ENCODE data around the gene ALOX15B.
A peak's percentile ranks its signal among the peaks of the same experiment; 100 is the strongest.

The ALOX15B gene

DNA sequence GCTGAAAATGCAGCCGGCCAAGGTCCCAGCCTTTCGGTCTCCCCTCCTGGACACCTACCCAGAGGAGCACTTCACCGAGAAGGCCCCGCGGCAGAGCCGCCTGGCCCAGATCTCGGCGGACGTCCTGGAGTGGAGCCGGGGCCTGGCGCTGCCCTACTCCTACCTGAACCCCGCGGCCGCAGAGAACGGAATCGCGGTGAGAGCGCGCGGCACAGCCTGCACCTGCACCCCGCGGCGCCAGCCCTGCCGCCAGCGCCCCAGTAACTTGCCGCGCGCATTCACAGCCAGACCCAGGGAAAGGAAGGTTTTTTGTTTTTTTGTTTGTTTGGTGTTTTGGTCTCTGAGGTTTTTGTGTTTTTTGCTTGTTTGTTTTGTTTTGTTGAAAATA, 33.5 kb downstream of the ALOX15B start:
- no peak overlapping the region for H3K27ac ChIP-seq
- DNase-seq (ENCODE audit: low spot score), result no peak
- TF ChIP-seq, protein P1, sequence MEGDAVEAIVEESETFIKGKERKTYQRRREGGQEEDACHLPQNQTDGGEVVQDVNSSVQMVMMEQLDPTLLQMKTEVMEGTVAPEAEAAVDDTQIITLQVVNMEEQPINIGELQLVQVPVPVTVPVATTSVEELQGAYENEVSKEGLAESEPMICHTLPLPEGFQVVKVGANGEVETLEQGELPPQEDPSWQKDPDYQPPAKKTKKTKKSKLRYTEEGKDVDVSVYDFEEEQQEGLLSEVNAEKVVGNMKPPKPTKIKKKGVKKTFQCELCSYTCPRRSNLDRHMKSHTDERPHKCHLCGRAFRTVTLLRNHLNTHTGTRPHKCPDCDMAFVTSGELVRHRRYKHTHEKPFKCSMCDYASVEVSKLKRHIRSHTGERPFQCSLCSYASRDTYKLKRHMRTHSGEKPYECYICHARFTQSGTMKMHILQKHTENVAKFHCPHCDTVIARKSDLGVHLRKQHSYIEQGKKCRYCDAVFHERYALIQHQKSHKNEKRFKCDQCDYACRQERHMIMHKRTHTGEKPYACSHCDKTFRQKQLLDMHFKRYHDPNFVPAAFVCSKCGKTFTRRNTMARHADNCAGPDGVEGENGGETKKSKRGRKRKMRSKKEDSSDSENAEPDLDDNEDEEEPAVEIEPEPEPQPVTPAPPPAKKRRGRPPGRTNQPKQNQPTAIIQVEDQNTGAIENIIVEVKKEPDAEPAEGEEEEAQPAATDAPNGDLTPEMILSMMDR (IDR thresholded peaks at IDR 0.05), result no peak
- peak overlapping the region; percentile 50 for H3K4me3 ChIP-seq

DNA sequence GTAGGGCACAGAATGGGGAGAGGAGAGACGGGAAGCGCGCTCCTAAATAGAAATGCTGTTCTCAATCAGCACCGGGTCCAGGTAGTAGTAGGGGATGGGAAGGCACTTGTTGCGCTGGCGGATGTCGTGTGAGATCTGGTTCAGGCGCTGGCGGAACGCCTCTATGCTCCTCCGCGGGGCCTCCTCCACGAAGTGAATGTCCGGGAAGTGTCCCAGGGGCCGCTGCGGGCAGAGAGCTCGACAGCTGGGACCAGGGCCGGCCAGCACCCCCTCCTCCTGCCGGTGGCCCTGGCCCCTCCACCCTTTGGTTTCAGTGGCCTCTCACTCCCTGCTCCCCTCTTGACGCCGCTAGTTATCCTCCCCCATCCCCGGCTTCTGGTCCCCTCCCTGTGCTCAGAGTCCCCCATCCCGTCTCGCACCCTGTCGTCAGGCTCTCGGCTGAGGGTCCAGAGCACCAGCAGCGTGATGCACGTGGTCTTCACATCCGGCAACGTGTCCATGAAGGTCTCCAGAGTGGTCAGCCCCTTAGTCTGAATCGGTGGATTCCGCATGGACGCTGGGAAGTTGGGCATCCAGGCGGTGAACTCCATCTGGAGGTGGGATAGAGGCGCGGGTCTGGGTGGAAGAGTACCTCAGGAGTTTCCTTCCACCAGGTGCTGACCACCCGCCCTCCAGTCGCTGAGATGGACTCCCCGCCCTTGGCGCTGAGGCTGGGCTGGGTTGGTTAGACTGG, 34.0 kb downstream of the ALOX15B start:
- Histone ChIP-seq H3K27ac (no peak overlapping the region), H3K4me3 (peak overlapping the region; percentile 50)
- no peak for DNase-seq (ENCODE audit: low spot score)
- TF ChIP-seq, protein P1 (IDR thresholded peaks at IDR 0.05), result no peak

DNA sequence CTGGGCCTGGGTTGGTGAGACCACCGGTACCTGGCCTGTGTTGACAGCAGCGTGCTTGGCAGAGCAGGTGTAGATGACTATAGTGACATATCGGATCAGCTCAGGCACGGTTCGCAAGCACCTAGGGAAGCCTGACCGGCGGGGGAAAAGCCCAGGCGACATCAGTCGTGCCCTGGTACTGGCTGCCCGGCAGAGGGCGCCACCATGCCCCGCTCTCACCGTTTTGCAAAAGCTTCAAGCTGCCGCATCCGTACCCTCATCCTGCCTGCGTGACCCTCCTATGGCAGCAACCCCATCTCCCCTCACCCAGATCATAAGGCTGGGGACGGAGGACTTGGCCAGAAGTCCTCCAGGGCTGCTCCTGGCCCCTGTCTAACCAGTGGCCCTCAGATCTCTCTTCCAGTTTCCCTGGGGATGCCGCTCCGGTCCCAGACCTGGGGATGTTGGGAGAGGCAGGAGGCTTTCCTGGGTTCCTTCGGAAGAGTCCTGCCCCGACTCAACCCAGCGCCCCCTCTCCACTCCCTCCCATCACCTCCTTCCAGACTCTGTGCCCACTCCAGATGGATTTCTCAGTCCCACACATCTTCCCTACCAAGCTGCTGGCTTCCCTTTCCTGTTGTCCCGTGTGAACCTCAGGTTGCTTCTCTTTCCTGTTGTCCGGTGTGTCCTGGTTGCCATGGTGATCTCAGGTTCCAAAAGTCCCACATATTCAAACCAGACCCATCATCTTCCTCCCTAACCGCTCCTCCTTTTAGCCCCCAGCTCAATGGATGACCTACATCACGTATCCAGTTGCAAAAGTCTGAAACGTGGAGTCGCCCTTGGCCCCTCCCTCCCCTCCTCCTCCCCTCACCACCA, 35.0 kb downstream of the ALOX15B start:
- Histone ChIP-seq H3K27ac (no peak overlapping the region), H3K4me3 (peak overlapping the region; percentile 50)
- DNase-seq (ENCODE audit: low spot score), result no peak
- TF ChIP-seq, protein P1 (IDR thresholded peaks at IDR 0.05), result peak; percentile 81

DNA sequence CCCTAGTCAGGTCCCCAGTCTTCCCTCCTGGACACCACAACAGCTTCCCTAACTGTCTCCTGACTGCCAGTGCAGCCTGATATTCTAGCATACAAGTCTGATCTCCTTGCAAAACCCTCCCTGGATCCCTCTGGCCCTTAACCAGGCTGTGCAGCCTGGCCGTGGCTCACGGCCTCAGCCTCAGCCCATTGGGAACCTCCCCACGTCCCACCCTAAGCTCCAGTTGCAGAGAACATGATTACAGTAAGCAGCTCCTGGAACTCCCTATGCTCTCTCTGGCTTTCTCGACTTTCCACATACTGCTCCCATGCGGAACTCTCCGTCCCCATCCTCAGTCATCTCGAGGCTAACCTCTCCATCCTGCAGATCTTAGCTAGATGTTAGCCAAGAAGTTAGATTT, 35.7 kb downstream of the ALOX15B start:
- DNase-seq (ENCODE audit: low spot score), result no peak
- no peak overlapping the region for H3K4me3 ChIP-seq
- TF ChIP-seq, protein P1 (IDR thresholded peaks at IDR 0.05), result no peak
- no peak overlapping the region for H3K27ac ChIP-seq

DNA sequence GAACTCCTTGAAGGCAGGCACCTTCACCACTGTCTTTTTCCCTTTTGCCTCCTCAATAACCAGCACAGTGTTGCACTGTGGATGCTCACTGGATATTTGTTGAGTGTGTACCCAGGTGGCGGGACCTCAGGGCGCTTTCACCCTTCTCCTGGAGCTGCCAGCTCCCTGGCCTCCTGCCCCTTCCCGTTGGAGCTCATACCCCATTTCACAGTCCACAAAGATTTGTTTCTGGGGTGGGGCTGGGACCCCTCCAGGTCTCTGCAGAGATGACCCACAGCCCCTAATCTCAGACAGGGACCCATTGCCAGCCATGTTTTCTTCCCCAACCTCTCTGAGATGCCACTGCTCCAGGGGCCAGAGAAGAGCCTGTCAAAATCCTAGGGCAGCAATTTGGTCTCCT, 36.2 kb downstream of the ALOX15B start:
- TF ChIP-seq, protein P1 (IDR thresholded peaks at IDR 0.05), result no peak
- Histone ChIP-seq H3K27ac (no peak overlapping the region), H3K4me3 (no peak overlapping the region)
- DNase-seq (ENCODE audit: low spot score), result no peak

DNA sequence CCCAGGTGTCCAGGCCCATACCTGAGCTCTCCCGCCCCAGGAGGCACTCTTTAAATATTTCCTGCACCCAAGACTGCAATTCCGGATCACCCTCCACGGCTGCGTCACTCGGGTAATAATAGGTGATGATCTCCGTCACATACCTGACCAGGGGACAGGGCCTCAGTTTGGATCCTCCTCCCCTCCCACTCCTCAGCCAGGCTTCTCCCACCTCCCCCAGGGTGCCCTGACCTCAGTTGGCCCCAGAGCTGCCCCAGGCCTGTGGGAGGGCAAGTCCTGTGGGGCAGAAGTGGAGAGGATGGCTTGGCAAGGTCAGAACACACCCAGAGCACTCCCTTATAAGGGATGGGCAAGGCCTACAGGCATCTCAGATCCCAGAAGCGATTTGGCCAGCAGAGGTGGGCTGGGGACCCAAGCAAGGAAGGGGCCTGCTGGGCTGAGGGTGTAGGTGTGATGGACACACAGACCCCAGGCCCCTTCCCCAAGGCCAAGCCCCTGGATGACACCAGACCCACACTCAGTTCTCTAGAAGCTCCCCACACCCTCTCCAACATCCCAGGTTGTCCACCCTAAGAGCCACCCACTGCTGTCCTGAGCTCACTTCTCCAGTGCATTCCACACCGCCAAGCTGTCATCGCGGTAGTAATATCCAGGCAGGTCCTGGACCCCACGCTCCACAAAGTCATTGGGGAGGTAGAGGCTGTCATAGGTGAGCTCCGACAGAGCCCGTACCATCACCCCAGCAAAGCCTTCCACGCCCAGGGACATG, 36.9 kb downstream of the ALOX15B start:
- TF ChIP-seq, protein P1 (IDR thresholded peaks at IDR 0.05), result no peak
- Histone ChIP-seq H3K27ac (no peak overlapping the region), H3K4me3 (no peak overlapping the region)
- DNase-seq (ENCODE audit: low spot score), result no peak
